HCT116 (cell line): ENCODE results near the gene TCF7. TPM values are rescaled to one million over a fixed set of nuclear protein-coding genes. Genes with fewer than 3 reads are reported as not detected.

ENCODE experiments used
- ATAC-seq: fragments of 200-7000 bp; cut with Tn5 transposase; 2 replicates; pipeline ENCODE4 v1.9.1; 2020; ENCODE audit warnings: mild to moderate bottlenecking, moderate library complexity
- BruUV-seq: library from RNA; stranded (reverse); fragments of 400-500 nt; replicated peaks from 2 replicates; lab custom pipeline; 2021; lab: Mats Ljungman, UMichigan
- CTCF ChIA-PET: fragments of 300-600 bp; sonication (Branson Sonifier 250); formaldehyde crosslinking; loops from one replicate; lab custom pipeline; 2021; ENCODE audit warnings: antibody characterized with exemption; lab: Charles Lee
- POLR2A ChIA-PET: fragments of 300-600, 350-600 bp; sonication (Branson Sonifier 250); formaldehyde crosslinking; loops from one replicate; lab custom pipeline; 2021; ENCODE audit warnings: antibody characterized with exemption; lab: Charles Lee
- RAD21 ChIA-PET, 2 experiments: fragments of 300-600 bp; sonication (Branson Sonifier 250); formaldehyde crosslinking; loops; one replicate each; lab custom pipeline; 2023; ENCODE audit warnings: low total read pairs in 2 of 2; ENCODE audit not compliant: uncharacterized antibody in 2 of 2, unreplicated experiment in 2 of 2, low non-redundant PET in 1 of 2; lab: Charles Lee
- DNase-seq: peaks from one replicate; pipeline ENCODE4 v3.0.0-alpha.2; 2010; ENCODE audit warnings: low read depth, low spot score
- H2AFZ ChIP-seq: fragments of 200-600 bp; shearing (Covaris generic), sonication (generic); 2 replicates; pipeline ENCODE4 v1.6.1; 2017; ENCODE audit warnings: low read depth, mixed run types, mixed read lengths, antibody characterized with exemption, low read length; ENCODE audit not compliant: poor library complexity, severe bottlenecking
- H3K27ac ChIP-seq: 2 replicates; pipeline ENCODE4 v1.5.1; 2012; ENCODE audit warnings: low read depth, low read length
- H3K27me3 ChIP-seq: fragments of 200-600 bp; sonication (generic); 2 replicates; pipeline ENCODE4 v1.6.1; 2016; ENCODE audit warnings: mixed run types, low read length, mixed read lengths; ENCODE audit not compliant: insufficient read depth
- H3K36me3 ChIP-seq, 2 experiments: fragments of 200-500 bp in 1 of 2; fragments of 200-600 bp in 1 of 2; sonication (Bioruptor generic) in 1 of 2; sonication (generic) in 1 of 2; 2 replicates each; pipeline versions ENCODE4 v1.5.1 to v1.6.1; 2014 to 2016; ENCODE audit warnings: low read length in 2 of 2, inconsistent platforms in 1 of 2, mixed read lengths in 1 of 2, mixed run types in 1 of 2; ENCODE audit not compliant: insufficient read depth in 2 of 2, control insufficient read depth in 1 of 2
- H3K4me1 ChIP-seq, 2 experiments: fragments of 200-600 bp in 1 of 2; sonication (generic) in 1 of 2; 2 replicates each; pipeline versions ENCODE4 v1.5.1 to v1.6.1; 2012 to 2017; ENCODE audit warnings: low read length in 2 of 2, inconsistent platforms in 1 of 2, mild to moderate bottlenecking in 1 of 2, mixed read lengths in 1 of 2, mixed run types in 1 of 2, moderate library complexity in 1 of 2; ENCODE audit not compliant: insufficient read depth in 2 of 2, control insufficient read depth in 1 of 2
- H3K4me2 ChIP-seq: fragments of 200-600 bp; sonication (generic); 2 replicates; pipeline ENCODE4 v1.6.1; 2017; ENCODE audit warnings: mixed run types, low read length, mixed read lengths
- H3K4me3 ChIP-seq, 2 experiments: fragments of 200-600 bp in 1 of 2; sonication (generic) in 1 of 2; replicated peaks in 1 of 2; 2 replicates each; pipeline ENCODE4 v1.5.1; 2011 to 2016; ENCODE audit warnings: low read length in 2 of 2, control low read depth in 1 of 2, low read depth in 1 of 2, mild to moderate bottlenecking in 1 of 2, mixed read lengths in 1 of 2, mixed run types in 1 of 2
- H3K79me2 ChIP-seq: fragments of 200-600 bp; sonication (generic); 2 replicates; pipeline ENCODE4 v1.6.1; 2017; ENCODE audit warnings: mild to moderate bottlenecking, mixed run types, low read length, moderate library complexity, mixed read lengths; ENCODE audit not compliant: insufficient read depth
- H3K9ac ChIP-seq: fragments of 200-600 bp; sonication (generic); 2 replicates; pipeline ENCODE4 v1.6.1; 2016; ENCODE audit warnings: low read length, mixed read lengths
- H3K9me2 ChIP-seq: fragments of 200-600 bp; sonication (generic), shearing (Covaris generic); 2 replicates; pipeline ENCODE4 v1.6.1; 2017; ENCODE audit warnings: mixed run types, mild to moderate bottlenecking, moderate library complexity; ENCODE audit not compliant: insufficient read depth
- H3K9me3 ChIP-seq, 2 experiments: fragments of 200-500 bp in 1 of 2; fragments of 200-600 bp in 1 of 2; sonication (Bioruptor generic) in 1 of 2; sonication (generic) in 1 of 2; 2 replicates each; pipeline ENCODE4 v1.6.1; 2014 to 2017; ENCODE audit warnings: low read length in 2 of 2, mixed read lengths in 2 of 2, inconsistent platforms in 1 of 2, low read depth in 1 of 2, mild to moderate bottlenecking in 1 of 2, mixed run types in 1 of 2, moderate library complexity in 1 of 2; ENCODE audit not compliant: control insufficient read depth in 1 of 2, insufficient read depth in 1 of 2
- H4K20me1 ChIP-seq: fragments of 200-600 bp; sonication (generic), shearing (Covaris generic); 2 replicates; pipeline ENCODE4 v1.6.1; 2017; ENCODE audit warnings: mixed run types, mild to moderate bottlenecking, moderate library complexity; ENCODE audit not compliant: insufficient read depth
- CTCF ChIP-seq, 3 experiments: fragments of 200-600 bp in 1 of 3; sonication (generic) in 1 of 3; IDR thresholded peaks in 2 of 3; conservative IDR thresholded peaks in 1 of 3; 2 replicates each; pipeline ENCODE4 v1.5.1; 2012 to 2017; ENCODE audit warnings: low read depth in 2 of 3, low read length in 2 of 3, antibody characterized with exemption in 1 of 3, borderline replicate concordance in 1 of 3, control low read depth in 1 of 3, mild to moderate bottlenecking in 1 of 3, mixed read lengths in 1 of 3, mixed run types in 1 of 3, moderate library complexity in 1 of 3; ENCODE audit not compliant: insufficient read depth in 1 of 3
- REST ChIP-seq: IDR thresholded peaks from 2 replicates; pipeline ENCODE4 v1.6.1; 2012; ENCODE audit warnings: low read depth
- intact Hi-C: fragments of 100-400 bp; cut with micrococcal nuclease; formaldehyde crosslinking; loops from 2 replicates; pipeline ENCODE4 v1.10.0; 2022
- total RNA-seq: library from RNA; stranded (reverse); gene quantifications from one replicate; pipeline ENCODE4 v1.2.1, GENCODE V29; 2021; ENCODE audit not compliant: unreplicated experiment

TCF7 gene
- total RNA-seq, 1 experiment from 2014 or later: 17.8 TPM

DNA sequence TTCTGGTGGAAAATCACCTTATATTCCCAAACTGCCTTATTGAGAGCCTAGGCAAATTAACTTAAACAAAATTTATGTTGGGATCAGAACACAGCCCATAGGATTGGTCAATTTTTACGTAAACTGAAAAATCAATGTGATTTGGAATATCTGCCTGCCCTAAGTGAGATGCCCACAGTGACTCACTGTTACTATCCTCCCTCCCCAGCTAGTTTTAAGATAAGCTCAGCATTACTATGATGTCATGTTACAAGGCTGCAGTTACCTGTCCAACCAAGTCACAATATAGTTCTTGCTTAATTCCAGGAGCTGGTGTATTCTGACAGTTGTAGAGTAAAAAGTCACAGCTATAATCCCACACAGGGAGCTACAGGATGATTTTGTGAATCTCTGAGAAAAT is 39.2 kb downstream of the TCF7 start:
- no peaks in the 10 kb centered on the region for H3K9me3 ChIP-seq
- ChIA-PET POLR2A (no interaction called here), RAD21 (no interaction called here), CTCF (interaction anchor here (1.6 to 2.0 kb wide), 2 partner anchors 14 to 114 kb away, joined by 4 to 8 read pairs; no protein-coding TSS in a partner anchor)
- intact Hi-C loops: no loop called here
- H3K4me3 ChIP-seq: no peak overlapping the region
- no peaks in the 10 kb centered on the region for H3K27me3 ChIP-seq
- DNase-seq (no peak), ATAC-seq (no peak)
- H4K20me1 ChIP-seq: no peaks in the 10 kb centered on the region; the same call in 1 of the 2 replicates
- BruUV-seq: no TSS peak
- peaks cover 36 to 50% of the 10 kb centered on the region in 2 experiments for H3K36me3 ChIP-seq
- TF ChIP-seq CTCF (IDR thresholded peaks at IDR 0.05 in 2 of 3, conservative IDR thresholded peaks at IDR 0.05 in 1 of 3; ENCODE audit: borderline replicate concordance in 1 of 3, insufficient read depth in 1 of 3, low read depth in 2 of 3, low read length in 2 of 3): no peak
- no peak for TF ChIP-seq REST
- H3K4me2 ChIP-seq: no peak overlapping the region
- peaks cover 28% of the 10 kb centered on the region for H3K79me2 ChIP-seq
- no peaks in the 10 kb centered on the region for H3K9me2 ChIP-seq
- H3K27ac ChIP-seq: no peak overlapping the region
- no peak overlapping the region for H2AFZ ChIP-seq
- no peaks in the 10 kb centered on the region for H3K4me1 ChIP-seq
- H3K9ac ChIP-seq: no peak overlapping the region
